ENCODE measurements around the gene YEATS4.

The YEATS4 gene

GRCh38 chr12:69438539-69438938, 79.0 kb downstream of the YEATS4 start:
- no peak for DNase-seq

GRCh38 chr12:69440016-69440415, 80.5 kb downstream of the YEATS4 start:
- DNase-seq, result no peak
